GM04503 (cell line): ENCODE measurements around the gene TRMT6.

Source experiments
- DNase-seq: peaks from one replicate; pipeline ENCODE4 v3.0.0-alpha.2; 2012; ENCODE audit warnings: low read depth

The TRMT6 gene, protein sequence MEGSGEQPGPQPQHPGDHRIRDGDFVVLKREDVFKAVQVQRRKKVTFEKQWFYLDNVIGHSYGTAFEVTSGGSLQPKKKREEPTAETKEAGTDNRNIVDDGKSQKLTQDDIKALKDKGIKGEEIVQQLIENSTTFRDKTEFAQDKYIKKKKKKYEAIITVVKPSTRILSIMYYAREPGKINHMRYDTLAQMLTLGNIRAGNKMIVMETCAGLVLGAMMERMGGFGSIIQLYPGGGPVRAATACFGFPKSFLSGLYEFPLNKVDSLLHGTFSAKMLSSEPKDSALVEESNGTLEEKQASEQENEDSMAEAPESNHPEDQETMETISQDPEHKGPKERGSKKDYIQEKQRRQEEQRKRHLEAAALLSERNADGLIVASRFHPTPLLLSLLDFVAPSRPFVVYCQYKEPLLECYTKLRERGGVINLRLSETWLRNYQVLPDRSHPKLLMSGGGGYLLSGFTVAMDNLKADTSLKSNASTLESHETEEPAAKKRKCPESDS

DNA sequence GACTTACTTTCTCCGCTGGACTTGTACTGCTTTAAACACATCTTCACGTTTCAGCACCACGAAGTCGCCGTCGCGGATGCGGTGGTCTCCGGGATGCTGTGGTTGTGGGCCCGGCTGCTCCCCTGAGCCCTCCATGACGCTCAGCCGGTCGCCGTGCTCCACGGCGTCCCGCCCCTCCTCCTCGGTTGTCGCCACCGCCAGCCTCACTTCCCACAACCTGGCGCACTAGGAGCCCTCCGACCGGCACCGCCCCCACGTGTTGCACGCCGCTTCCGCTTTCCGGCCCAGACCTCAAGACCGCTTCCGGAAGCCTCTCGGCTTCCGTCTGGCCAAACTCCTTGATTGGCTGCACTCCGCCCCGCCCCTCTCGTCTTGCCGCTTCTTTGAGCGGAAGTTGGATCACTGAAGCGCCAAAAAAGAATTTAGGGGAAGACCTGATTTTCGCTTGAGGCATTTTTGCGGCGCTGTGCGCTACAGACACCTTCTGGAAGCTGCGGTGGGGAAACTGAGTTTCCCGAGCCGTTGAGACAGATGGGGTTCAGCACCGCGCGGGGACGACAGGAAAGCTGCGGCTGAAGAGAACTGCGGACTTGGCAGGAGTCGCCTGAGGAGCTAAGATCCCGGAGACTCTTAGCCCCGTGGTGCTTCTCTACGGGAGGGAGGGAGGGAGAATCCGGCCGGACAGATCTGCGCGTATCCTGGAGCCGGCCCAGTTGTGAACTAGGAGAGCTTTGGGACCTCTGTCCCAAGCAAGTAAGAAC is at the start of gene TRMT6, which contains the start of gene MCM8:
TRMT6 (minus strand) TSS at position 263 of the 761 bp plus-strand sequence; CDS start at position 135, 128 bp downstream.
MCM8 (plus strand) TSS at position 382 of the 761 bp plus-strand sequence. CDS start 1,364 bp downstream, outside the sequence.
- peak; percentile 64 for DNase-seq

DNA sequence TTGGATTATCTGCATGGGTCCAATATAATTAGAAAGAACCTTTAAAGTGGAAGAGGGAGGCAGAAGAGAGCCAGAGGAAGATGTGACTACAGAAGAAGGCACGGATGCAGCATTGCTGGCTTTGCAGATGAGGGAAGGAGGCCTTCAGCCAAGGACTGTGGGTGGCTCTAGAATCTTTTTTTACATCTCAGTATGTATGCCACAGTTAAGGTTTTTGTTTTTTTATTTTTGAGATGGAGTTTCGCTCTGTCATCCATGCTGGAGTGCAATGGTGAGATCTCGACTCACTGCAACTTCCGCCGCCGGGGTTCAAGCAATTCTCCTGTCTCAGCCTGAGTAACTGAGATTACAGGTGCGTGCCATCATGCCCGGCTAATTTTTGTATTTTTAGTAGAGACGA is 49.5 kb upstream of the TRMT6 start:
- no peak for DNase-seq

DNA sequence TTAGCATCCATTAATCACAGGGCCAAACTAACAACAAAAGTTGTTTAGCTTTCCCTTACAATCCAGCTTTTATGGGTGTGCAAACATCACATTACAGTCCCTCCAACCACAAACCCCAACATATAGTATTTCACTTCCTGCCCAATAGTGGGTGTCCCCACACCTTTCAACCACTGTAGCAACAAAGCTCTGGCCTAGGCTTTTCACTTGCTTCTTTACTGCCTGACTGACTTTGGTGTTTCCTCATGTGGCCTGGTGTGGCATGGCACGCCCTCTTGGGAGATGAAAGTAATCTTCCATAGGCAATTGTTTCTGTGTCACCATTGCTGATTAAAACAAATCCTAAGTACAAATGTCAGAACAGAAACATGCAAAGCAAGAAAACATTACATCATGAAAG is 46.4 kb upstream of the TRMT6 start:
- no peak for DNase-seq

DNA sequence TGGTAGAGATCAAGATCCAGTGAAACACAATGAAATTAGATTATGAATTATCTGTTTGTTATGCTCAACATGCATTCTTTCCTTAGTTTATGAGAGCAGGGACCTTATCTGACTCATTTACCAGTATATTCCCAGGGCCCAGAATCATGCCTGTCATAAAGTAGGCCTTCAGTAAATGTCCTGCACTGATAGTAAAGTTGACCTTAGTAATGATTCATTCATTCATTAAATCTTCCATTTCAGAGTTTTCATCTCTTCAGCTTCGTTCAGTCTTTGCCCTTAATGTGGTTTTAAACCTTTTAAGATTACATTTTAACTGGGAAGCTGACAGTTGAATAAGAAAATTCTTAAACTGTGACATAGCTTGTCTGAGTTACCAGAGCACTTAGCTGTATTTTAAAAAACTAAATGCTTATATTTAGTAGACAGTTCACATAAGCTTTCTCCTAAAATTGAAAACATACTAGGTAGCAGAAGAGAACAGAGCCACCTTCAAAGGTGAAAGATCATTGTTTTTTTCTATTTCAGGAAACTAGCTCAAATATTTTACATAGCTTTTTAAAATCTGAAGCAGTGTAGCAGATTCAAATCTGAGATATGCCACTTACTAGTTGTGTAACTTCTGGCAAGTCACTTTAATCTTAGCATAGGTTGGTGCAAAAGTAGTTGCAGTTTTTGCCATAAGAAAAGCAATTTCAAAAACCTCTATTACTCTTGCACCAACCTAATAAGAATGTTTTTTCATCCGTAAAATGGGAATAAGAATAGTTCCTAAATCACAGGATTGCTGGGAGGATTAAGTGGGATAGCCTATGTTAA is 41.5 kb upstream of the TRMT6 start:
- DNase-seq: peak; percentile 34

DNA sequence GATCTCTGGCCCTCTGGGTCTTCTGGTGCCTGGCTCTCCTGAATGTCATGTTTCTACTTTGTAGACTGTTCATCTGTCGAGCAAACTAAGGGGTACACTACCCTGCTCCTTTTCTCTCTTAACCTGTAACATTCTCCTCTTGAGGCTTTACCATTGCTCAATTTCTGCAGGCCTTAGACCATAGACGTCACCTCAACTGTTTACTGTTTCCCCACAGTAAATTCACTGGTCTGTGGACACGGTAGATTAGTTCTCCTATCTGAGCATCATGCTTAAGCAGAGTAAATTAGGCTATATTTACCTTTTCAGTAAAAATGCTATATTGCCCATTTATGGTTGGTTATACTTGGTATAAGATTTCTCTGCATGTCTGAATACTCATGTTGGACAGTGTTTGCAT is 40.6 kb upstream of the TRMT6 start:
- DNase-seq: no peak

DNA sequence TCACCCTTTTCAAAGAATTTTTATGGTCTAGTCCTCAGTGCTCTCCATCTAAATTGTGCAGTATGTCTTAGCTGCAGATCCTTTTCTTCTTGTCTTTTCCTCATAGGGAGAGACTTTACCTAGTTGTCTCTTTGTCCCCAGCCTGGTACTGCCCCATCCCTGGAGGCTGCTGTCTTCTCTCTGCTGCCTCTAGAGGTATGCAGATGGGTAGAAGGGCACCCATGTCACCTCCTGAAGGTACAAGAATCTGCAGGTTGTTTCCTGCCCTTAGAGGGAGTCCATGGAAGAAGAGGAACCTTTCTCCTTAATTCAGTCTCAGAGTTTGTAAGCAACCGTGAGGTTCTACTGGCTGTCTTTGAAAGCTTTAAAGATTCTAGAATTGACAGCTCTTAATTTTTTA is 39.2 kb upstream of the TRMT6 start:
- no peak for DNase-seq

DNA sequence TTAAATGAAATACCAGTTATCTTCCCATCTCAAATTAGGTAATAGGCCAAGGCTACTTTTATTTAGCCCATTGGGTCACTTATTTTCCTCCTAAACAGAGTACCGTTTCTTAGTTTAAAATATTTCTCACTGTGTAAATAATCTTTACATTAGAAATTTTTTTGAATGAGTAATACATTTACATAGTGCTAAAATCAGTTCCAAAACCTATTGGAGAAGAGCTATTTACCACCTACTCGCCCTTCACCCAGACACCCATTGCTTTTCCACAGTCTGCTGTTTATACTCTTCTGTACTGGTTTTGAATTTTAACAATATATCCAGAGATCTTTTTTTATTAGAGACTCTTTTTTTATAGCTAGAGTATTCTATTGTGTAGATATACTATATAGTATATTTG is 37.0 kb upstream of the TRMT6 start:
- DNase-seq: no peak

DNA sequence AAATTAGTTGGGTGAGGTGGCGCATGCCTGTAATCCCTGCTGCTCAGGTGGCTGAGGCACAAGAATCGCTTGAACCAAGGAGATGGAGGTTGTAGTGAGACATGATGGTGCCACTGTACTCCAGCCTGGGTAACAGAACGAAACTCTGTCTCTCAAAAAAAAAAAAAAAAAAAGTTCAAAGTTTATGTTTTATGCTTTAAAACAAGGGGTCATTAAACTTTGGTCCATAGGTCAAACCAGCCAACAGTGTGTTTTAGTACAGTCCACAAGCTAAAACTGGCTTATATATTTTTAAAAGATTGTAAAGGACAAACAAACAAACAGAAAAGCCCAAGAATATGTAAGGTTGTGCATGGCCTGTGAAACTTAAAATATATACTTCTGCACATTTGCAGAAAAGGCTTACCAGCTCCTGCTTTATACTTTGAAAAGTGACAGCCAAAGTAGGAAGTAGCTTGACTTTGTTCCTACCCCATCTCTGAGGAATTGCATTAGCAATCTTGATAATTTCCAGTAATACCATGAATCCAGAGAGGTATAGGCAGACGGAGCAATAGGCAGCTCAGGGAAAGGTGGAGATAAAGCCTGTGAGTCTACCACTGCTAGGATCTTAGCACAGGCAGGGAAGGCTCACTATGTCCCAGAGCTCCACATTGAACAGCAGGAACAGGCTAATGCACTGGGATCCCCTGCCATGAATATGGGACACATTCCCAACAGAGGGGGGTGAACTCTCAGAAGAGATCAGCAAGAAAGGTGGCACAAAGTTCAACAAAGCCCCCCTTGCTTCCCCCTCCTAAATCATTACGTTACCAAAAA is 30.6 kb upstream of the TRMT6 start:
- DNase-seq: no peak

DNA sequence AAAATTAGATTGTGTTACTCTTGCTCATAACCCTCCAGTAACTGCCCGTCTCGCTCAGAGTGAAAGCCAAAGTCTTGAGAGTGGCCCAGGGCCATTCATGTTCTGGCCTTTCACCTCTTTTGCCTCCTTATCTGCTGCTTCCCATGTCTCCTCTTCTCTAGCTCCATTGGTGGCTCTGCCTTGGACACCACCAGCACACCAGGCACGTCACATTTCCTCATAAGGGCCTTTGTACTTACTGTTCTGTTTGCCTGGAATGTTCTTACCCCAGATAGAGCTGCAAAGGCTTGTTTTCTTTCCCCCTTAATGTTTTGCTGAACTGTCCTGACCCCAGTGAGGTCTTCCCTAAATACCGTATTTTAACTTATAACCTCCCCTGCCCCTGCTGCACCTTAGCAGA is 29.5 kb upstream of the TRMT6 start:
- DNase-seq: no peak

DNA sequence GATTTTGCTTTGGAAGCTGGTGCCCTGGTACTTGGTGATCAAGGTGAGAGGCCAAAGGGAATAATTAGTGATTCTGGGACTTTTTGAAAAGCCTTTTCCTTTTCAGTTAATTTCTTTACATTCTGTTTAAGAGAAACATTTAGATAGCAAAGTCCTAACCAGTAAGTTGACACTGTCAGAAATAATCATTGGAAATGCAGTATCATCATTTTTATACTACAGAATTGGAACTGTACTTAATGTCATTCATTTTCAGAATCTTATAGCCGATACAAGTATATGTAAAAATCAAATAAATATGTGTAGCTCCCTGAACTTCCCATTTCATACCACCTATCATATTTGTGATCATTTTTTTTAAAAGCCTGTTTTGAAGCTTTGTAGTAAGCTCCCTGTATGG is 27.6 kb upstream of the TRMT6 start:
- no peak for DNase-seq

DNA sequence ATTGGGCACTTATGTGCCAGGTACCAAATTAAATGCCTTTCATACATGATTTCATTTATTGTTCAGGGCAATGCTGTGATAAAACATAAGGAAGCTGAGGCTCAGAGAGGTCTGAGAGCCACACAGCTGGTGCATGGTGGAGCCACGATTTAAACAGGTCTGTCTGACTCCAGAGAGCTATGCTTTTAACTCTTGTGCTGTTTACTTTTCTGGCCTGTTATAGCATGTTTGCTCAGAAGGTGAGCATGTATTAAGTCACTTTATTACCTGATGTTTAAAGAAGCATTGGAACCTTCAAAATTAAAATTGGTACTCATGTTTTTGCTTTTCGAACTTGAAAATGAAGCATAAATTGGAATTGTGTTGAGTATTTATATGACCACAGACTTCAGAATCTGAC is 26.9 kb upstream of the TRMT6 start:
- DNase-seq: no peak

DNA sequence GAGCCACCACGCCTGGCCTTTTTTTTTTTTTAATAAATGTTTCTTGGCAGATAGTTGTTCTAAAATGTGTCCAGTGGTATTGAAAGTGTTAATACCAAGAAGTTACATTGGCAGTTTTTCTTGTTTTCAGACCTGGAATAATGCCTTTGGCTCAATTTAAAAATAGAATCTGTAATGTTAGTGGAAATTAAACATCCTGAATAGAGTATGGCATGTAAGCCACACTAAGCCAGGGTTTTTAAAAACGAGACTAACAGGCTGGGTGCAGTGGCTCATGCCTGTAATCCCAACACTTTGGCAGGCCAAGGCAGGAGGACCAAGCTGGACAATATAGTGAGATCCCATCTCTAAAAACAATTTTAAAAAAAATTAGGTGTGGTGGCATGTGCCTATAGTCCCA is 25.4 kb upstream of the TRMT6 start:
- no peak for DNase-seq

DNA sequence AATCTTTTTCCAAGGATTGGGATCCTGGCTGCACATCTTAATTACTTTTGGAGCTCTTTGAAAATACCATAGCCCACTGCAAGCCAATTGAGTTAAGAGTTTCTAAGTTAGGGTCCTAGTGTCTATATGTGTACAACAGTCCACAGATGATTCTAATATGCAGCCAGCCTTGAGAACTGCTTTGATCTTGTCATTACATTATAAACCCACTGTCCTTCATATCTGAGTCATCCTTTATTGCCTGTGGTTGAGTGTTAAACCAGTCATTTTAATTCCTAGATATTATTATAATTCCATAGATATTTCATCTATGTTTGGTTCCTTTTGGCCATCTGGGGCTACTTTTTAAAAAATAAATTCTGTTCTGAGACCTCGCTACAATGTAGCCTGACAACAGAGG is 24.2 kb upstream of the TRMT6 start:
- no peak for DNase-seq

DNA sequence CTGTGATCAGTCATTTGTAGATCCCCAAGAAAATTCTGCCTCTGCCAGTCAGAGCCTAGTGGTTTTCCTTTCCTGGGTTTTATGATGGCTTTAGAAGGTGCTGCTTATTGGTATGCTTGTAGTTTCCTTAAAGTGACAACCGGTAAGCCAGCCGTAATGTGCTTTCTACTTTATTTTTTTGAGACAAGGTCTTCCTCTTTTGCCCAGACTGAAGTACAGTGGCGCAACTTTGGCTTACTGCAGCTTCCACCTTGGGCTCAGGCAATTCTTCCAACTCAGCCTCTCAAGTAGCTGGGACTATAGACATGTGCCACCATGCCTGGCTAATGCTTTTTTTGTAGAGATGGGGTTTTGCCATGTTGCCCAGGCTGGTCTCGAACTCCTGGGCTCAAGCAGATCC is 23.6 kb upstream of the TRMT6 start:
- no peak for DNase-seq

DNA sequence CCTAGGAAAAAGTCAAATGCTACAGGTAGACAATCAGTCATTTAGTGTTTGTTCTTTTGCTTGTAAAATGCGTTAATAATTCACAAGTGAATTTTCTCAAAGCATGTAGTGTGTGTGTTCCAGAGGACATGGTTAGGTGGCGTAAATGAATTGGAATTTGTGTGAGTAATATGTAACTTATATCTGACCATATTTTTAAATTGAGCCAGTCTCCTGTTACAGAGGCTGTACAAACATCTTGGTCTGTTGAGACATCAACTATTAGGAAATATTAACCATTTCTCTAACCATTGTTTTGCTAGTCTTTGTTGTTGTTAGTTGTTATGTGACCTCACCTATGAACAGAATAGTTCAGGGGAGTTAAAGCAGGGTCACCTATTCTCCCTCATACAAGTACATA is 22.8 kb upstream of the TRMT6 start:
- DNase-seq: no peak

DNA sequence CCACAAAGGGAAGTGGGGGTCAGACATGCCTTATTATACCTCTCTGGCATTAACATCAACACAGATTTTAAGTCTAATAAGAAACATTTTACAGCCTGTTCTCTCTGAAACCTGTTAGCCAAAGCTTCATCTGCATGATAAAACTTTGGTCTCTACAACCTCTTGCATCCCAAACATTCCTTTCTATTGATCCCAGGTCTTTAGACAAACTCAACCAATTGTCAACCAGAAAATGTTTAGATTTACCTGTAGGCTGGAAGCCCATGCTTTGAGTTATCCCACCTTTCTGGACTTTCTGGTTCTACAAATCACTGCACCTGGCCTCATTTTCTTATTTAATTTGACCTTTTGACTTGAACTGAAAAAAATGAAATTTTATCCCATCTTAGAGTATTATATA is 20.9 kb upstream of the TRMT6 start:
- DNase-seq: no peak

DNA sequence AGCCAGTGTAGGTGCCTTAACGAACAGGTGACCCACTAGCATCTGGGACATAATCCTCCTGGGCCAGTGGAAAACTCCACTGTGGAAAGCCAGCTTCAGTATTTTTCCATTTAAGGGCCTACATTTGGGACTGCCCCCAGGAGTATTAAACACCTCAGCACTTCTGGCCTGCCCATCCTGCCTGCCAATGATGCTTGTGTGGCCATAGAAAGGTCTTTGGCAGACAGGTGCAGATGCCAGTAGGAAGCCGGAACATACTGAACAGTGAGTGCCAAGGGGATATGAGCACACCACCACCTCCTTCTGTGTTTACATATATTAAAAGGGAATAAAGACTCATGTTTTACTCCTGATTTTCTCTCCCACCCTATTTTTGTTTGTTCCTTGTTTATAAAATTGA is 20.0 kb upstream of the TRMT6 start:
- no peak for DNase-seq

DNA sequence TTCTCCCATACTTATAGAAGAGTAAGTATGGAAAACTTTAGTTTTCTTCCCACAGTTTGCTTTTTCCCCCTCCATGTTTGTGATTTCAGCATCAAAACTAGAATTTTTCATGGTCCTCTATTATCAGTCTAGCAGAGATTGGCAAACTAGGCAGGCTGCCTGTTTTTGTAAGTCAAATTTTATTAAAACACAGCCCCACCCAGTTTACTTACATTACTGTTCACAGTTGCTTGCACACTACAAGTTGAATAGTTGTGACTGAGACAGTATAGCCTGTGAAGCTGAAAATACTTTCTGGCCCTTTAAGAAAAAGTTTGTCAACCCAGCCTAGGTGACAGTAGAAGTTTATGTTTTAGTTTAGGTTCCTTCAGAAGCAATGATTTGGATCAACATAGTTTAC is 19.6 kb upstream of the TRMT6 start:
- no peak for DNase-seq

DNA sequence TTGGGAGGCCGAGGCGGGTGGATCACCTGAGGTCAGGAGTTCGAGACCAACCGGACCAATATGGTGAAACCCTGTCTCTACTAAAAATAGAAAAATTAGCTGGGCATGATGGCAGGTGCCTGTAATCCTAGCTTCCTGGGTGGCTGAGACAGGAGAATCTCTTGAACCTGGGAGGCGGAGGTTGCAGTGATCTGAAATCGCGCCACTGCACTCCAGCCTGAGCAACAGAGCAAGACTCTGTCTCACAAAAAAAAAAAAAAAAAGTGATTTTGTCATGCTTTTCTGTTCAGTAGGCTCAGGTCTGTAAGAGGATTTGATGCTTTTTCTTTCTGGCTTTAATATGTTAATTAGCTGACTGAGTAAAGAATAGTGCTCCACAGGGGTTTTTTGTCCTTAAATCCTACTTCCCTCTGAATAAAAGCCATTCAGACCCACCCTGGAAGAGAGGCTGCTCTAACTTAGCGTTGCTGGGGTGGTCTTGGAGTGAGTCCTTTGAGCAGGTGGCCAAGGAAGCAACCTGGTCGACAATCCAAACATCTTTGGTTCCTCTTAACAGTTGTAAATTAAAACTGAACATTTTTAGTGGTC is 19.1 kb upstream of the TRMT6 start:
- DNase-seq: no peak

DNA sequence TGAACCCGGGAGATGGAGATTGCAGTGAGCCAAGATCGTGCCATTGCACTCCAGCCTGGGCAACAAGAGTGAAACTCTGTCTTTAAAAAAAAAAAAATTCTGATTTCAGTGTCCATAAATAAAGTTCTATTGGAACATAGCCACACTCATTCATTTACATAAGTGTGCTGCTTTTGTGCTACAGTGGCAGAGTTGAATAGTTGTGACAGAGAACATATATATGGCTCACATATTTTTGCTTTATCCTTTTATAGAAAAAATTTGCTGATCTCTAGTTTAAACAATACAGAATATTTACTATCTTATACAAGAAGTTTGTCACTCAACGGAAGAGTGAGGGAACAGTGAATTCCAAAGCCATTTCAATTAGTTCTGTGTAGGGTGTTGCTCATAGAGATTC is 18.1 kb upstream of the TRMT6 start:
- no peak for DNase-seq

DNA sequence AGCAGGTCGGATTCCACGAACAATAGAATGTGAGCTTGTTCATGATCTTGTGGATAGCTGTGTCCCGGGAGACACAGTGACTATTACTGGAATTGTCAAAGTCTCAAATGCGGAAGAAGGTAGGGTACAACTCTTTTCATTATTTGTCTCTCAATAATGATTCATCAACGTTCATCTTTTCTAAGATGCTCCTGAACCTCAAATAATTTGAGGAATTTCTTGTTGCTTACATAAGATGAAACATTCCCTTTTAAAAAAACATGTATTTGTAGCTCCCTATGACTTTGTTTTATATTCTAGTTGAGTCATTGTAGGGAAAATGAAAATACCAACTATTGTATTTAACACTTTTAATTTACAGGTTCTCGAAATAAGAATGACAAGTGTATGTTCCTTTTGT is 17.1 kb upstream of the TRMT6 start:
- no peak for DNase-seq
